Adipocyte (in vitro differentiated cells): ENCODE measurements around the gene OR2V1.
"Not testable (repeated sequence)": the region's sequence is repeated elsewhere in the genome, so short reads cannot be mapped to it uniquely, and the experiment has no call there.

ENCODE experiments used
- DNase-seq: peaks from one replicate; pipeline ENCODE4 v3.0.0-alpha.2; 2015; ENCODE audit warnings: low read depth
- H3K27me3 ChIP-seq: replicated peaks from 2 replicates; pipeline ENCODE4 v1.7.0; 2013; ENCODE audit warnings: mild to moderate bottlenecking, low read length, moderate library complexity; ENCODE audit not compliant: control insufficient read depth, insufficient read depth
- H3K36me3 ChIP-seq: 2 replicates; pipeline ENCODE4 v1.7.0; 2013; ENCODE audit warnings: low read length, mild to moderate bottlenecking, moderate library complexity; ENCODE audit not compliant: control insufficient read depth, insufficient read depth, severe bottlenecking
- H3K4me1 ChIP-seq: 2 replicates; pipeline ENCODE4 v1.7.0; 2013; ENCODE audit warnings: mild to moderate bottlenecking, low read length, moderate library complexity; ENCODE audit not compliant: control insufficient read depth, insufficient read depth
- H3K4me3 ChIP-seq: 2 replicates; pipeline ENCODE4 v1.7.0; 2013; ENCODE audit warnings: mild to moderate bottlenecking, low read length, moderate library complexity
- H3K9ac ChIP-seq: 2 replicates; pipeline ENCODE4 v1.7.0; 2013; ENCODE audit warnings: mild to moderate bottlenecking, low read length, moderate library complexity
- H3K9me3 ChIP-seq: 2 replicates; pipeline ENCODE4 v1.7.0; 2013; ENCODE audit warnings: mild to moderate bottlenecking, low read length, moderate library complexity; ENCODE audit not compliant: control insufficient read depth

Gene OR2V1

DNA sequence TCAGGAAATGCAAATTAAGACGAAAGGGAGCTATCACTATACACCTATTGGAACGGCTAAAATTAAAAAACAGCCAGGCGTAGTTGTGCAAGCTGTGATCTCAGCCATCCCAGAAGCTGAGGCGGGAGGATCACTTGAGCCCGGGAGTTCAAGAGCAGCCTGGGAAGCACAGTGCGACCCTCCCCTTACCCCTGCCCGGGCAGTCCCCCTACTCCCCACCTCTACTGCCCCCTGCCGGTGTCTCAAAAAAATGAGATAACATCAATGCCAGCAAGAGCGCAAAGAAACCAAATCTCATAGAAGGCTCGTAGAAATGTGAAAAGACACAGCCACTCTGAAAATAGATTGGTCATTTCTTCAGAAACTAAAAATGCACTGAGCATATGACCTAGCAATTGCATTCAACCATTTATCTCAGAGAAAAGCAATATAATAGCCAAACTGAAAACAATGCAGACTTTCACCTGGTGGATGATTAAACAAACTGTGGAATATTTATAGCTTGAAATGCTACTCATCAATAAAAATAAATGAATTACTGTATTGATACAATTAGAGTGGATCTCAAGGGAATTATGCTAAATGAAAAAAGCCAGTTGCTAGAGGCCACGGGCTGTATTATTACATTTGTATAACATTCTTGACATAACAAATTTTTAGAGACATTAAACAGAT, 37.0 kb upstream of the OR2V1 start:
- H3K36me3 ChIP-seq = no peaks in the 10 kb centered on the region
- H3K4me1 ChIP-seq = peaks cover 9% of the 10 kb centered on the region
- no peak overlapping the region for H3K9ac ChIP-seq
- no peaks in the 10 kb centered on the region for H3K27me3 ChIP-seq
- H3K9me3 ChIP-seq = no peaks in the 10 kb centered on the region
- H3K4me3 ChIP-seq = no peak overlapping the region
- DNase-seq = peak; percentile 48

DNA sequence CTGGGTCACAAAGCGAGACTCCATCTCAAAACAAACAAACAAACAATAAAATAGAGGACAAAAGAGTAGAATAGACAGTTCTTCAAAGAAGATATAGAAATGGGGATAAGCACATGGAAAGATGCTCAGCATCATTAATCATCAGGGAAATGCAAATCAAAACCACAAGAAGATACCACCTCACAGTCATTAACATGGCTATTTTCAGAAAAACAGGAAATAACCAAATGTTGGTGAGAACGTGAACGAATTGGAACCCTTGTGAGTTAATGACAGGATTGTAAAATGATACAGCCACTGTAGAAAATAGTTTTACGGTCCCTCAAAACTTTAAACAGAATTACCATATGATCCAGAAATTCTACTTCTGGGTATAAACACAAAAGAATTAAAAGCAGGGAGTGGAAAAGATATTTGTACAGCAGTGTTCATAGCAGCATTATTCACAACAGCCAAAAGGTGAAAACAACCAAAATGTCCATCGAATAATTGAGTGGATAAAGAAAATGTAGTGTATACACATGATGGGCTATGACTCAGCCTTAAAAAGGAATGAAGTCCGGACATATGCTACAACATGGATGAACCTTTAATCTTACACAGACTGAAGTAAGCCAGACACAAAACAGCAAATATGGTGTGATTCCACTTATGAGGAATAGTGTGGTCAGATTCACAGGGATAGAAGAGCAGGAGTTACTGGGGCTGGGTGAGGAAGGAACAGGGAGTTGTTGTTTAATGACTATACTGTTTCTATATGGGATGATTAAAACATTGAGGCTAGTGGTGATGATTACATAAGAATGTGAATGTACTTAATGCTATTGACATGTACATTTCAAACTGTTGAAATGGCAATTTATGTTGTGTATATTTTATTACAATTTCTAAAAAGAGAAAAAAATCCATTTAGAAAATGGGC, 36.1 kb upstream of the OR2V1 start:
- Histone ChIP-seq H3K27me3 (no peaks in the 10 kb centered on the region), H3K9me3 (no peaks in the 10 kb centered on the region), H3K36me3 (no peaks in the 10 kb centered on the region), H3K9ac (no peak overlapping the region), H3K4me1 (peaks cover 9% of the 10 kb centered on the region), H3K4me3 (no peak overlapping the region)
- DNase-seq = no peak

DNA sequence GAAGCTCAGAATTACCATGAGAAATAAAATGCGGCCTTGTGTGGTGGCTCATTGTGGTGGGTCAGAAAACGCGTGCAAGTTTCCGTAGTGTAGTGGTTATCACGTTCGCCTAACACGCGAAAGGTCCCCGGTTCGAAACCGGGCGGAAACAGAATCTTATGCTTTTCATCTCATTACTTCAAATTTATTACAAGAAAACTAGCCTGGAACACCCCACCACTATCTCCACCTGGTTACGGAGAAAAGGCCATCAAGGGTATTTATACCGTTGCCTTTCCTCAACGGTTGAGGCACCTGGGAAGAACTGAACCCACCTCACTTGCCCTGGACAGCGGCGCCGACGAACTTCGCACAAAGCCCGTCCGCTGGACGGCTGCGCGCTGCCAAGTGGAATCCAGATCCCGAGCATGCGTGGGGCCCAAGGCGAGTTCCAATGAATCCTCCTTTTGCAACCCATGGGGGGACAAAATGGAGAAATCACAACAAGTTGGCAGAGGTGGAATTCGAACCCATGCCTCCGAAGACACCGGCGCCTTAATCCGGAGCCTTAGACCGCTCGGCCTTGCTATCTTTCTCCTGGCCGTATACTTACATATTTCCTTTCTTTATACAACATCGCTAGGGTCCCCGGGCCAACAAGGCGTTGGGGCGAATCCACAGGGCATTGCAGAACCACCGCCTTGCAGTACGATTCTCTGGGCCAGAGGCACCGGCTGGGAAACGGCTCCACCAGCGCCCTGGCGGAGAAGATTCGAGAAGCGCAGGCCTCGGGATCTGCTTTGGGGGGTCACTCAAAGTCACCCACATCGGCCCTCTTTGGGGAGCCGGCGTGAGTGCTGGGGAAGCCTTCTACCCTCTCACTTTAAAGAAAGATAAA, 33.3 kb upstream of the OR2V1 start:
- no peaks in the 10 kb centered on the region for H3K4me1 ChIP-seq
- no peaks in the 10 kb centered on the region for H3K9me3 ChIP-seq
- no peak overlapping the region for H3K9ac ChIP-seq
- no peaks in the 10 kb centered on the region for H3K36me3 ChIP-seq
- no peaks in the 10 kb centered on the region for H3K27me3 ChIP-seq
- H3K4me3 ChIP-seq = peak overlapping the region; percentile 27
- no peak for DNase-seq

DNA sequence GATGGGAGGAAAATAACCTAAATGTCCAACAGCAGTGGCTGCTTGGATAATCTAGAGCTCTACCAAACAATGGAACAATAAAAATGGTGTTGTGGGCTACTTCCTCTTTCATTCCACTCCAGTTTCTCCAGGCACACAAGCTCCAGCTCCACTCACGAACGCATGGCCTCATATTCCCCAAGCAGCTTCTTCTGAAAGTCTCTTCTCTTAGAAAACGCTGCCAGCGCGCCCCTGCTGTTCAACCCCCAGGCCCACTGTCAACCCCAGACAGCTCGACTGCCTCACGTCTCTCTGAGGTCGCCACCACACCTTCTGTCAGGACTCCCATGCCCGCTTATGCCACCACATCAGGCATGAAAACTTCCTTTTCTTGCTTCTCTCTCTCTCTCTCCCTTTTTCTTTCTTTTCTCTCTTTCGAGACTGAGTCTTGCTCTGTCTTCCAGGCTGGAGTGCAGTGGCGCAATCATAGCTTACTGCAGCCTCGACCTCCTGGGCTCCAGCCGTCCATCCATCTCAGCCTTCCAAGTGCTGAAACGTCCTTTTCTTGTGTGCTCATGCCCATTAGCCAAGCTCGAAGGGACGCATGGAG, 32.6 kb upstream of the OR2V1 start:
- no peak overlapping the region for H3K4me3 ChIP-seq
- no peak for DNase-seq
- no peaks in the 10 kb centered on the region for H3K36me3 ChIP-seq
- no peaks in the 10 kb centered on the region for H3K9me3 ChIP-seq
- no peaks in the 10 kb centered on the region for H3K4me1 ChIP-seq
- H3K27me3 ChIP-seq = no peaks in the 10 kb centered on the region
- no peak overlapping the region for H3K9ac ChIP-seq

DNA sequence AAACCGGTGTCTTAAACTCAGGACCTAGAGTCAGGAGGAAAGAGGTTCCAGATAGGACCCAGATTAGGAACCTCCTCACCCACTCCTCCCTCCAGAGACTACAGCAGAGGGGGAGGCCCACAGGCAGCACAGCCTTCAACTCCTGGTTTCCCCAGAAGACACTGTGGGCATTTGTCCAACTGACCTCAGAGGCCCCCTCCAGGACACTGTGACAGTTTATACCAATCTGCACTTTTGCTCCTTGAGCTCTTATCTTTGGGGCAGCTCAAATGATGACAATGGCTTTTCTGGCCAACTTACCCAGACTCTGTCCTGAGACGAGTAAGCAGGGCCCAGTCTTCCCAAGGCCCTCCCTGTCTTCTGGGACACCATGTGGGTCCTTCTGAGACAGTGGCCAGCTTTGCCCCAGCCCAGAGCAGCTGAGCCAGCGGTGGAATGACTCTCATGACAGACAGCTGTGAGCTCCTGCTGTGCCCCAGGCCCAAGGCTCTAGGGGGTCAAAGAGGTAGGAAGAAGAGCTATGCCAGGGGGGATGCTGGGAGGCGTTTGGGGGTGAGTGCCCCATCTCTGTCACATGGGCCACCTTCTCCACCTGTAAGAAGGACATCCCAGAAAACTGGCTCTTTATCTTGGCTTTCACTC, 30.7 kb upstream of the OR2V1 start:
- H3K4me3 ChIP-seq = no peak overlapping the region
- no peaks in the 10 kb centered on the region for H3K9me3 ChIP-seq
- no peaks in the 10 kb centered on the region for H3K4me1 ChIP-seq
- peaks cover 8% of the 10 kb centered on the region for H3K27me3 ChIP-seq
- no peak for DNase-seq
- H3K36me3 ChIP-seq = no peaks in the 10 kb centered on the region
- H3K9ac ChIP-seq = no peak overlapping the region

DNA sequence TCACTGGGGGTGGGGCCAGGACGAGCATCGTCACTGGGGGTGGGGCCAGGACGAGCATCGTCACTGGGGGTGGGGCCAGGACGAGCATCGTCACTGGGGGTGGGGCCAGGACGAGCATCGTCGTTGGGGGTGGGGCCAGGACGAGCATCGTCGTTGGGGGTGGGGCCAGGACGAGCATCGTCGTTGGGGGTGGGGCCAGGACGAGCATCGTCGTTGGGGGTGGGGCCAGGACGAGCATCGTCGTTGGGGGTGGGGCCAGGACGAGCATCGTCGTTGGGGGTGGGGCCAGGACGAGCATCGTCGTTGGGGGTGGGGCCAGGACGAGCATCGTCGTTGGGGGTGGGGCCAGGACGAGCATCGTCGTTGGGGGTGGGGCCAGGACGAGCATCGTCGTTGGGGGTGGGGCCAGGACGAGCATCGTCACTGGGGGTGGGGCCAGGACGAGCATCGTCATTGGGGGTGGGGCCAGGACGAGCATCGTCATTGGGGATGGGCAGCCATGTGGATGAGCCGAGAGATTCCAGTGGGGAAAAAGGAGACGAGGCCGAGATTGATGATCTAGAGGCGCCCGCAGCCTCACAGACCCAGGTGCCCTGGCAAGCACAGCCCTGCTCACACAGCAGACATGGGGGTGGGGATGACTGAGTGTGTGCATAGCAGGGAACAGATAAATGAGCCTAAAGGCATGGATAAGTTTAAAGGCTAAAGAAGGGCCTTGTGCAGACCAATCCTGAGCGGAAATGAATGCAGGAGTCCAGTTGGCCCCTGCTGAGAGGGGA, 30.0 kb upstream of the OR2V1 start:
- not testable (repeated sequence) for H3K9ac ChIP-seq, H3K9me3 ChIP-seq, H3K4me3 ChIP-seq, H3K36me3 ChIP-seq, H3K4me1 ChIP-seq
- peak; percentile 85 for DNase-seq
- peaks cover 15% of the 10 kb centered on the region for H3K27me3 ChIP-seq

DNA sequence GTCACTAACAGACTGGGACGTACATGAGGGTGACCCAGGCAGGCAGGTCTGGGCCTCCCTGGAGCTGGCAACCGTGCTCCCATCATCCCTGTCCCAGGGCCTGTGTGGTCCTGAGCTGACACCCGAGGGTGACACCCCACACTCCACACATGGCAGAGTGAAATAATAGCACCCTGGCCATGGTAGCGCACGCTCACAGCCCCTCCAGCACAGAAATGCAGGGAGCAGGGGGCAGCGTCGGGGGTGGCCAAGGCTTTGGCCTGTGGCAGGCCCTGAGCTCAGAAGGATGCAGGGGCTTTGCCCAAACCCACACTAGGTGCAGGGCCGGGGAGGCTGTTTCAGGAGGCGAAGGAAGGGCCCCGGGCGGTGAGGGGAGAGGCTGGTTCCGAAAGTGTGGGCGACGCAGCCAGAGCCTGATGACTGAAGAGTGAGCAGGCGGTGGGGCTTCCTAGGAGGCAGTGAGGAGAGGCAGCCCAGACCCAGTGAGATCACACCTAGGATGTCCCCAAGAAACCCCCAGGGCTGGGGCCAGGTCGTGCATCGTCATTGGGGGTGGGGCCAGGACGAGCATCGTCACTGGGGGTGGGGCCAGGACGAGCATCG, 29.3 kb upstream of the OR2V1 start:
- H3K27me3 ChIP-seq = peaks cover 16% of the 10 kb centered on the region
- H3K36me3 ChIP-seq = no peaks in the 10 kb centered on the region
- H3K9ac ChIP-seq = peak overlapping the region; percentile 70
- H3K4me3 ChIP-seq = peak overlapping the region; percentile 71
- H3K9me3 ChIP-seq = no peaks in the 10 kb centered on the region
- peak; percentile 86 for DNase-seq
- H3K4me1 ChIP-seq = no peaks in the 10 kb centered on the region

DNA sequence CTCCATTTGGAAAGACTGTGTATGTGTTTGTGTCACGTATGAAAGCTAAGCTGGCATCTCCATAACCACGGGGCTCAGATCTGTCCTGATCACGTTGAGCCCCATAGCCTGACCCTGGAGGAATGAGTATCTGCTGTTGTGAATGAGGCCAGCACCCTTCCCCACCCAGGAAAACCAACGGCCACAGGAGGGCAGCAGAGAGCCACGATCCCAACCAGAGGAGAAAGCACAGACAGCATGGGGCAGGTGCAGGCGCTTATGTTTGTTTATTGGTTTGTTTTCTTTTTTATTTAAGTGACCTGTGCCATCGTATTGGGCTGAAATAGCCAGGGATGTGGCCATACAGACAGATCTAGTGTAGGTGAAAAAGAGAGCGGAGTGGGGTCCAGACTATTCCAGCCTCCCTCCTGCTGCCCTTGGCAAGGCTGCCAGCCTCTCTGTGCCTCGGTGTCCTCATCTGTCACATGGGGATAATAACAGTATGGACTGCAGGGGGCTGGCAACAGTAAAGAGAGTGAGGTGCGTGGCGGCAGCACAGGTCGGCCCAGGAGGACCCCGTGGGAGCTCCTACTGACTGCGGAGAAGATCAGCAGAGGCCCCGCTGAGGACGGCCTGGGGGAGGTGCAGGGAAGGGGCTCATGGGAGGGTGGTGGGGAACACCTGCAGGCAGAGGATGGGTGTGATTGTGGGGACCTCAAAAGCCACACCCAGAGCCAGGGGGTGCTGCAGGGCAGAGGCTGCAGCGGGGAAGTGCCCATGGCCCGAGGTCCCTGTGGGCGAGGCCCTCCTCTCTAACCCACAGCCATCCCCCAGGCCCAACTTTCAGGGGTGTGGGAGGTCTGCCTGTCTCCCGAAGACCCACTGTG, 28.6 kb upstream of the OR2V1 start:
- H3K4me3 ChIP-seq = peak overlapping the region; percentile 71
- peak; percentile 95 for DNase-seq
- H3K36me3 ChIP-seq = no peaks in the 10 kb centered on the region
- H3K27me3 ChIP-seq = peaks cover 16% of the 10 kb centered on the region
- H3K4me1 ChIP-seq = no peaks in the 10 kb centered on the region
- peak overlapping the region; percentile 70 for H3K9ac ChIP-seq
- H3K9me3 ChIP-seq = no peaks in the 10 kb centered on the region

DNA sequence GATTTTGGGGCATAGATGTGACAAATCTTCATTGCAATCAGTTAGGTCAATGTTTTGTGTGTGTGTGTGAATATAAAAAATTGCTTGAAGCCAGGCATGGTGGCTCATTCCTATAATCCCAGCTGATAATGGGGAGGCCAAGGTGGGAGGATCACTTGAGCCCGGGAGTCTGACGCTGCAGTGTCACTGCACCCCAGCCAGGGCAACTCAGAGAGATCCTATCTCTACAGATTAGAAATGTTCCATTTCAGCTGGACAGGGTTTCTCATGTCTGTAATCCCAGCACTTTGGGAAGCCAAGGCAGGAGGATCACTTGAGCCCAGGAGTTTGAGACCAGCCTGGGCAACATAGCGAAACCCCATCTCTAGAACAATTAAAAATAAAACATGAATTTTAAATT, 27.9 kb upstream of the OR2V1 start:
- Histone ChIP-seq H3K4me3 (no peak overlapping the region), H3K9ac (no peak overlapping the region), H3K27me3 (peaks cover 17% of the 10 kb centered on the region), H3K36me3 (no peaks in the 10 kb centered on the region), H3K9me3 (no peaks in the 10 kb centered on the region), H3K4me1 (no peaks in the 10 kb centered on the region)
- DNase-seq = no peak
